ENCODE data around the gene TMBIM1.

Gene TMBIM1

GRCh38 chr2:218293715-218294429 lies 1.6 kb upstream of the TMBIM1 start:
- no peak for DNase-seq (ENCODE audit: low read depth in 1 of 2, low spot score in 1 of 2)

- DNase-seq (ENCODE audit: low read depth in 1 of 2, low spot score in 1 of 2): no peak
Observed at GRCh38 chr2:218291318-218292047, 820 bp downstream of the TMBIM1 start.

DNA sequence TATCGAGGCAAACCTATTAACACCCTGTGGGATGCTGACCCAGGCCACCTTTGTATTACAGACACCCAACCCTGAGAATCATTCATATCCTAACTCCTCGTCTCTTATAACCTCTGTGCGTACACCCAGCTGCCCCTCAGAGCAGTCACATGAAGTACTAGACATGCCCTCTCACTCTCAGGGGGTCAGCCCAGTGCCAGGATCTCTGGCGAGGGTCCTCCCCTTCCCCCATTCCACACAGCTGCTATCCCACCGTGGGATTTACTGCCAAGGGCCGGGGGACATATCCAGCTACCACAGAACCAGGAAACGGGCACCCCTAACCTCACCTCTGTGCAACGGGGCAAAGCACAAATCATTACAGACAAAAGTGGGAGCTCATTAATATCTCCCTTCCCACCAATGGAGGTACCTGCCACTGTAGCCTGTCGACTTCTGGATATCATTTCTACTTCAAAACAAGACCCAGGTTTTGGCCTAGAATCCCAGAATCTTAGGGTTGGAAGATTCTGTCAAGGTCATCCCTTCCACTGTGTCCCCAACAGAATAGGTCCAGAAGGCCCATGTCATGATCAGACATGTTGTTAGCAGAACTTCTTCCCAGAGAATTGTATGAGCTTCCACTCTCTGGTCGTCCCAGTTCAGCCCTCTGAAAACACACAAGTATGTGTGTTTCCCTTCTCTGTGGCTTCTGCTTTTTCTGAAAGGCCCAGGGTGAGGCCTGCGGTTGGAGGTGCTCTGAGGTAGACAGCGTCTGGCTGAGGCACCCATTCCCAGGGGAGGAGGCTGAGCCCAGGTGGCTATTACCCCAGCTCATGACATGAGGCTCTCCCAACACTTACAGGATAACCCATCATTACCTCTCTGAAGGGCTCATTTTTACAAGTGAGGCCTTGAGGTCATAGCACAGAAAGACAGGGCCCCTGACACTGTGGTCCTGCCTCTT lies 1.7 kb downstream of the TMBIM1 start:
- DNase-seq (ENCODE audit: low read depth in 1 of 2, low spot score in 1 of 2): no peak

DNA sequence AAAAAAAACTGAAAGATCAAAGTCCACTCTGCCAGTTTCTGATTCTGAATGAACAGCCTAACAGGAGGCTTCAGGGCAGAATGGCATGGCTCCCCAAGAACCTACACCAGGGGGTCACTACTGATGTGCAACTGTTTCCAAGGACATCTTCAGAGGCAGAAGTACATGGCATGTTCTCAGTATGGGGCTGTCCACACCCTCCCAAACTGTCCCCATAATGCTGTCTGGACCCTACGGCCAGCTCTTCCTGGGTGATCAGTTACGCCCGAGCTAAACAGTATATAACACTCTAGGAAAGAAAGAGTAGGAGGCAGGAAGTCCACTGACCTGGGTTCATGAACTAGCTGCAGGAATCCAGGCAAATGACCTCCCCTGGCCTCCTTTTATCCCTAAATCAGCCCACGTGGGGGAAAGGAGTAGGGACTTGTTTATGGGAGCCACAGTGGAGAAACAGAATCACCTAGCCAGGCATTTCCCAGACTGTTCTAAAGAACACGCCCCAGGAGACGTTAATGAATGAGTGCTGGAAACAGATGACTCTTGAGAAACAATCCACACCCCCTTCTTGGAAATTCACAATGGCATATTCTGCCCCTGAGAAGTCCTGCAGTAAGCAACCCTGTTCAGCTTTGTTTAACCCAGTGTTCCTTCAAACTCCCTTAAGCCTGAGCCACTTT lies 2.5 kb downstream of the TMBIM1 start:
- no peak for DNase-seq (ENCODE audit: low read depth in 1 of 2, low spot score in 1 of 2)

- DNase-seq (ENCODE audit: low read depth in 1 of 2, low spot score in 1 of 2): peak; percentile 45 to 66
Observed at GRCh38 chr2:218286570-218287459, 5.5 kb downstream of the TMBIM1 start.

DNA sequence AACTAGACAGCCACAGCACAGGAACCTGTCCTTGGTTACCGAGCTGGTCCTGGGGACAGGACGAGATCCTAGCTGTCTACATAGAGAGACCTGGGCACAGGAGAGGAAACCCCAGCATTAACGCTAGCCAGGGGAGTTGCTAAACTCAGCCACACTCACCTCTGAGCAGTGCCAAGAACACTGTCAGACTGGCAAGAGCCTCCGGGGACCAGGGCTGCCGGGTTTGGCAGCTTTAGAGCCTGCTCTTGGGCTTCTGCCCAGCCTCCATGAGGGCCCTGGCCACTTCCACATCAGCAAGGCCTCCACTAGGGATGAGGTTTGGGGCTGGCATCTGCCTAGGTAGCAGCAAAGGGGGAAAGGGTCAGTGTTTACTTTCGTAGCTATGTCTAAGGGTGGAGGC lies 6.7 kb downstream of the TMBIM1 start:
- DNase-seq (ENCODE audit: low read depth in 1 of 2, low spot score in 1 of 2): no peak

GRCh38 chr2:218284106-218284811 lies 8.0 kb downstream of the TMBIM1 start:
- DNase-seq (ENCODE audit: low read depth in 1 of 2, low spot score in 1 of 2): peak in 1 of 2 donors; percentile 36

DNA sequence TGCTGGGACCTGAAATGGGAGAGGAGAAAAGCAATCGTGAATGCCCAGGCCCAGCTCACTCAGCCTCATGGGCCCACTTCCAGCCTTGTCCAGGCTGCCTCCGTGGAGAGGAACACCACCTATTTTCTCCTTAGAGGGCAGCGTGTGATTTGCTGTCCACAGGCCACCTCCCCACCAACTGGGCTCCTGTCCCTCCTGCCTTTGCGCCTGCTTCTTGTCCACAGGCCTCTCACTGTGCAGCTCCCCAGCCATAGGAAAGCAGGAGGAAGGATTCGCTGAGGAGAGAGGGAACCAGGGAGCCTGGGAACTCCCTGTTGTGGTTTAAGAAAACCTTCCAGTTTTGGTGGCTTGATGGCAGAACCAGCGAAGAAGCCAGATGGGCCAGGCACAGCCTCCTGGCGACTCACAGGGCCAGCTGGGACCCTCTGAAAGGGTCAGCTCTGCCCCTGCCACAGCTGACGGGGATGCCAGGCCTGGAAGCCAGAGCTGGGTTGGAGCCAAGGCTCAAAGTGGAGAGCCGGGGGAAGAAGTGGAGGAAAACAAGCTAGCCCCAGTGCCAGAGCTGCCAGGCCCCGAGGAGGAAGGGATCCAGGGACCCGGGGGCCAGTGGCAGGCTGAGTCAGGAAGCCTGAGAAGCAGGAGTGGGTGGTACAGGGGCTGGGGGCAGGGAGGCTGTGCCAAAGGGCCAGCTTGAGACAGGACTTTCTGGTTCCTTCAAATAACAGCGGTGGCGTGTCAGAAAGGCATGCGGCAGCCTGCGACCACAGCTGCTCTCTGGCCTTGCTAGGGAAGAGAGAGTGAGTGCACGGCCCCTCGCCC lies 9.9 kb downstream of the TMBIM1 start:
- DNase-seq (ENCODE audit: low read depth in 1 of 2, low spot score in 1 of 2): no peak

DNA sequence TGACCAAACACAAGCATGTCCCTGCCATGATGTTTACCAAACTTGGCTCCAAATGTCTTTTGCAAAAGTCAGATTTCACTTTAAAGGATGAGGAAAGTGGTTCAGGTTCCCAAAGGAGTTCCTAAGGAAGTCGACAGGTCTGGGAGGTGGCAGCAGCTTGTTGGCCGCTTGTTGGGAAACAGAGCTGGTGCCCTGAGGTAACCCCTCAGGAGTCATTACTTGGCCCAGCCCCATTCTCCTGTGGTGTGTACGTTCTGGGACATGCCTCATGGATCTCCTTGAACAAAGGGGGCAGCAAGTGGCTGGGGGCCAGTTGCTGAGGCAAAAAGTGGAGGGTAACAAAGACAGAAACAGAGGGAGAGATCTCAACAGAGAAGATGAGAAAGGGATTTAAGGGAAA lies 10.9 kb downstream of the TMBIM1 start:
- DNase-seq (ENCODE audit: low read depth in 1 of 2, low spot score in 1 of 2): no peak

DNA sequence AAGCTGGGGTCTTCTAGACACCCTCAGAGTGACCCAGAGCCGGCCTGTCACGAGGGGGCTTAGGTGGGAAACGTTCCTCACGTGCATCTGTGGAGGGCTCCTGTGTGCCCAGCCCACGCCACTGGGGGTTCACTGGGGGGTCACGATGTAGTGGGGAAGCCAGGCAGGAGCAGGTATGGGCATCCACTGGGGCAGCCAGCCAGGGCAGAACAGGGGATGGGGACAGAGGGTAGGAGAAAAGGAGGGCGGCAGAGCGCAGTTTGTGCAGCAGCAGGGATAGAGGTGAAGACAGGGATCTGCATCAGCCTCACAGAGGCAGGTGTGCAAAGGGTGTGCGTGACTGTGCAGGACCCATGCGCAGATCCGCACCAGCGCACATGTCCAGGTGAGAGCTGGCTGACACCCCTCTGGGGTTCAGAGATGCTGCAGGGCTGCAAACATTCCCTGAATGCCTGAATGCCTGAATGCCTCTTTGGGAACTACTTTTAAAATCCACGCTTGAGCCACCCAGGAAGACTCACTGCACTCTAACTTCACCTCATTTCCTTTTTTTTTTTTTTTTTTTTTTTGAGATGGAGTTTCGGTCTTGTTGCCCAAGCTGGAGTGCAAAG lies 11.9 kb downstream of the TMBIM1 start:
- no peak for DNase-seq (ENCODE audit: low read depth in 1 of 2, low spot score in 1 of 2)

GRCh38 chr2:218278531-218279360 lies 13.6 kb downstream of the TMBIM1 start:
- DNase-seq (ENCODE audit: low read depth in 1 of 2, low spot score in 1 of 2): no peak

DNA sequence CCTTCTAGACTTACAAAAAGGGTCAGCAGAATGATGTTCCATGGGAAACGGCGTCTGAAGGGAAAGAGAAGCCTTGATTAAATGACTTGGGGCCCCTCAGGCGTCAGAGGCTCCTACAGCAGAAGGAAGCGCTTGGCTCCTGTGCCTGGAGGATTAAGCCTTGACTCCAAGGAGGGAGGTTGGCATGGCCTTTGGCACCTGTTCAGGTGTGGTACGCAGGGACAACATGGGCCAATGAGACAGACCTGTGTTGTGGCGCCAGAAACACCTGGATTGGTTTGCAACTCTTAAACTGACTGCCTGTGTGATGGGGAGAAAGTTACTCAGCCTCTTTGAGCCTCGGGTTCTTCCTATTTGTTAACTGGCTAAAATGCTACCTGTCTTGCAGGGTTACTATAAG lies 14.4 kb downstream of the TMBIM1 start:
- no peak for DNase-seq (ENCODE audit: low read depth in 1 of 2, low spot score in 1 of 2)

DNA sequence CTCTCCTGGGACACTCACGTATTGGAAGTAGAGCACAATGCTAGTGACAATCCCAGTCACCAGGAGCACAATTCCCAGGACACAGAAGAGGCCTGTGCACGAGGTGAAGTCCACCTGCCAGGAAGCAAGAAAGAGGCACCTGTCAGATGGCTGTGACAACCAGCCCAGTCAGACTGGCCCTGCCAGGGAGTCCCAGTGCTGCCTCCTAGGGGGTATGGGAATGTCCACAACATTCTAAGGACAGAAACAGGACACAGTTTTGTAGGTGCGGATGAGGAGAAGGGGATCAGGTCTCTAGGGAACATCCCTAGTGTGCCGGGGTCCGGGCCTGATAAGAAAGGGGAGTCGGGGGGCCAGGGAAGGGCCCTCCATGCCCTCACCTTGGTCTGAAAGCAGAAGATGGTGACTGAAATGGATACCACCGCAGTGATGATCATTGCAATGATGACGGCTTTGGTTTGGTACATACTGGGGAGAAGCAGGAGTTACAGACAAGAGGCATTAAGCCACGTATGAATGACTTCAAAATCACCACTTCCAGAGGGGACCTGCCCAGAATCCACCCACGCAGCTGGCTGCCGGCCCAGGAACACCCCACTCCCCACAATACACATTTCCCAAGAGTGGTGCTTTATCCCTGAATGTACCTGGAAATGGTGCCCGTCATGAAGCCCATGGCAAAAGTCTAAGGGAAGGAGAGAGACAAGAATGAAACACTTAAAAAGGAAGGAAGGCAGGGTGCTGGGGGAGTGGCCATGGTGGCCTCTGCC lies 15.1 kb downstream of the TMBIM1 start:
- no peak for DNase-seq (ENCODE audit: low read depth in 1 of 2, low spot score in 1 of 2)

- no peak for DNase-seq (ENCODE audit: low read depth in 1 of 2, low spot score in 1 of 2)
Observed at GRCh38 chr2:218275371-218276072, 16.8 kb downstream of the TMBIM1 start.

DNA sequence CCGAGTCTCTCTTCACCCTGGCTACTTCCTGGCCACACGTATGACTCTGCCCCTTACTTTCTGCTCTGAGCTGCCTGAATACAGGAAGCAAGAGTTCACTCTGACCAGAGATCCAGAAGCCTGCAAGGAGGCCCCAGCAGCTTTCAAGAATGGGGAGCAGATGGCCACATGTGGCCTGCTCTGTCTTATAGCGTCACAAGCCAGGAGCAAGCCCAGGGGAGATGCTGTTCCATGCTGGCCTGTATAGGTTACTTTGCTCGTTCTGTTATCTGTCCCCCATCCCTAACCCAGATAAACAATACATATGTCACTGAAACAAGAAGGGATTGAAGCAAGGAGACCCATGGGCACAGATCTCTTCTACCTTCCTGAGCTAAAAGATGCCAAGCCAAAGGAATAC lies 17.7 kb downstream of the TMBIM1 start:
- DNase-seq (ENCODE audit: low read depth in 1 of 2, low spot score in 1 of 2): no peak

DNA sequence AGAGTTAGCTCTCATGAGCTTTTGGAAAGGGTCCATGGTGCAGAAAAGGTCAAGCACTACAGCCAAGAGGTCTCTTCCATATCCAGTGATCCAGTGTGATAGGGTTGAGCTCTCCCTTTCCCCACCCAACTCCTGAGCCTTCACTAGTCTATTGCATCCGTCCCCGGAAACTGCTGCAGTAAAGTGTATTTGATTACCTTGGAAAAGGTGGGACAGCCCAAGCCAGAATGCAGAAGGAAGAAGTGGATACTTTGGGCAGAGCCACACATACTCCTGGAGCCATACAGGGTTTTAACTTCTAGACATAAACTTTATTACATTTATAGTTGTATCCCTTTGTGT lies 18.4 kb downstream of the TMBIM1 start:
- no peak for DNase-seq (ENCODE audit: low read depth in 1 of 2, low spot score in 1 of 2)
